T47D (cell line): Measurements from ENCODE around the gene RAB11FIP2.

Experiments
- DNase-seq, 2 experiments: peaks; one replicate each; pipeline versions ENCODE4 v3.0.0 to v3.0.0-alpha.2; 2011 to 2012; ENCODE audit warnings: low read depth in 1 of 2, low spot score in 1 of 2
- JUND ChIP-seq: IDR thresholded peaks from 2 replicates; pipeline ENCODE4 v1.6.1; 2012; ENCODE audit warnings: low read depth
- in situ Hi-C: cut with HindIII; loops from 2 replicates; pipeline ENCODE4 v1.10.0; 2016; ENCODE audit warnings: low sequenced_read_pairs, low pct_unique_long_range_greater_than_20kb

The RAB11FIP2 gene

GRCh38 chr10:117965984-117966383, 80.8 kb downstream of the RAB11FIP2 start:
- no peak for DNase-seq
- in situ Hi-C loops, result no loop called here
- TF ChIP-seq JUND, result no peak

- no peak for DNase-seq
- in situ Hi-C loops, result no loop called here
- no peak for TF ChIP-seq JUND
Measured at GRCh38 chr10:117964536-117964935, 82.2 kb downstream of the RAB11FIP2 start.

GRCh38 chr10:117960345-117960935, 86.3 kb downstream of the RAB11FIP2 start:
- no peak for TF ChIP-seq JUND
- in situ Hi-C loops, result no loop called here

GRCh38 chr10:117956972-117957371, 89.8 kb downstream of the RAB11FIP2 start:
- no peak for DNase-seq
- in situ Hi-C loops, result no loop called here
- no peak for TF ChIP-seq JUND

More at GRCh38 chr10:117960345-117960935, 86.3 kb downstream of the RAB11FIP2 start:
- DNase-seq, result no peak

- in situ Hi-C loops, result no loop called here
- no peak for TF ChIP-seq JUND
- DNase-seq, result no peak
Measured at GRCh38 chr10:117955176-117955575, 91.6 kb downstream of the RAB11FIP2 start.
